MM.1S (cell line): Measurements from ENCODE around the gene SPPL3.

ENCODE experiments used
- DNase-seq: peaks from one replicate; pipeline ENCODE4 v3.0.0-alpha.2; 2015
- H2AFZ ChIP-seq: fragments of 300-600 bp; sonication (generic); 2 replicates; pipeline ENCODE4 v1.6.0; 2016; ENCODE audit warnings: antibody characterized with exemption, low read length
- H3F3A ChIP-seq: fragments of 300-600 bp; sonication (generic); 2 replicates; pipeline ENCODE4 v1.6.1; 2016; ENCODE audit warnings: mild to moderate bottlenecking, antibody characterized with exemption, low read length, moderate library complexity, mixed read lengths; ENCODE audit not compliant: insufficient read depth
- H3K27ac ChIP-seq: fragments of 300-600 bp; sonication (generic); 2 replicates; pipeline ENCODE4 v1.5.1; 2016; ENCODE audit warnings: mild to moderate bottlenecking, low read length
- H3K27me3 ChIP-seq: fragments of 300-600 bp; sonication (generic); replicated peaks from 2 replicates; pipeline ENCODE4 v1.6.0; 2016; ENCODE audit warnings: low read length; ENCODE audit not compliant: insufficient read depth
- H3K36me3 ChIP-seq: fragments of 300-600 bp; sonication (generic); replicated peaks from 2 replicates; pipeline ENCODE4 v1.6.1; 2016; ENCODE audit warnings: mild to moderate bottlenecking, low read length, mixed read lengths; ENCODE audit not compliant: insufficient read depth
- H3K4me1 ChIP-seq: fragments of 300-600 bp; sonication (generic); 2 replicates; pipeline ENCODE4 v1.6.1; 2016; ENCODE audit warnings: low read length, mixed read lengths
- H3K4me2 ChIP-seq: fragments of 300-600 bp; sonication (generic); 2 replicates; pipeline ENCODE4 v1.6.0; 2016; ENCODE audit warnings: low read depth, low read length
- H3K4me3 ChIP-seq: fragments of 300-600 bp; sonication (generic); 2 replicates; pipeline ENCODE4 v1.5.1; 2016; ENCODE audit warnings: low read length, mixed read lengths
- H3K79me2 ChIP-seq: fragments of 300-600 bp; sonication (generic); 2 replicates; pipeline ENCODE4 v1.6.1; 2016; ENCODE audit warnings: mixed run types, low read length, mixed read lengths
- H3K9ac ChIP-seq: fragments of 300-600 bp; sonication (generic); 2 replicates; pipeline ENCODE4 v1.6.1; 2016; ENCODE audit warnings: low read length, mixed read lengths
- H3K9me2 ChIP-seq: fragments of 300-600 bp; sonication (generic); replicated peaks from 2 replicates; pipeline ENCODE4 v1.6.1; 2016; ENCODE audit warnings: mild to moderate bottlenecking, low read length, mixed read lengths; ENCODE audit not compliant: insufficient read depth
- H3K9me3 ChIP-seq: fragments of 300-600 bp; sonication (generic); replicated peaks from 2 replicates; pipeline ENCODE4 v1.6.1; 2016; ENCODE audit warnings: mild to moderate bottlenecking, low read length, mixed read lengths; ENCODE audit not compliant: insufficient read depth
- H4K20me1 ChIP-seq: fragments of 300-600 bp; sonication (generic); 2 replicates; pipeline ENCODE4 v1.6.1; 2016; ENCODE audit warnings: mild to moderate bottlenecking, low read length, moderate library complexity, mixed read lengths; ENCODE audit not compliant: insufficient read depth
- EZH2 ChIP-seq: fragments of 300-600 bp; sonication (generic); optimal IDR thresholded peaks from 2 replicates; pipeline ENCODE3; 2017; ENCODE audit warnings: low read depth, mild to moderate bottlenecking, antibody characterized with exemption, low read length, mixed read lengths
- EZH2phosphoT487 ChIP-seq: fragments of 300-600 bp; sonication (generic); IDR thresholded peaks from 2 replicates; pipeline ENCODE4 v1.6.1; 2018; ENCODE audit warnings: antibody characterized with exemption, low read length
- TF ChIP-seq, protein P1 (sequence below): fragments of 300-600 bp; sonication (generic); IDR thresholded peaks from 2 replicates; pipeline ENCODE4 v1.5.1; 2016; ENCODE audit warnings: antibody characterized with exemption, low read length, mixed read lengths

SPPL3 gene

DNA sequence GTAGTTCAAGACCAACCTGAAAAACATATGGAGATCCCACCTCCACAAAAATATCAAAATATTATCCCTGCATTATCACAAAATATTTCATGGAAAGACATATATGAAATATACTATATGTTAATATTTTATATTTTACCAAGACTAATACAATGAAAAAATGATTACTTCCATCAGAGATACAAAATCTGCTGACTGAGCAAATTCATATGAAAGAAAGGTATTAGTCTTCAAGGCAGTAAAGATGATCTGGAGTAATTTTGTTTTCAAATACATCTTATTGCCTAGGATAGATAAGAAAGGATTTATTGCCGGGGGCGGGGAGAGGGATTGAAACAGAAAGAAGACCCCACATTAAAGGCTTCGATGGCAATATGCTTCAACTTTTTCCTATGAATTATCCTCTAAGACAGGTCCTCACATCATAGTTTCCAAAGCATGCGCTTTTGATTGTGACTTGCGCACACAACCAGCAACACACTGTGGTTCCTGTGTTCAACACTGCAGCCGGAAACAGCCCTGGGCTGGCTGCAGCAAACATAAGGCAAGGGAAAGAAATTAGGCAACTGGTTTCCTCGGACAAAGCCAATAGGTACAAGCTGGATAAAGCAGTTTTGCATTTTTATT, 83.2 kb downstream of the SPPL3 start:
- Histone ChIP-seq H3K9me3 (no peaks in the 10 kb centered on the region), H3K79me2 (peaks cover 68% of the 10 kb centered on the region), H3K4me3 (no peak overlapping the region), H3K9ac (no peak overlapping the region), H4K20me1 (no peaks in the 10 kb centered on the region), H2AFZ (no peak overlapping the region), H3K27ac (no peak overlapping the region), H3K27me3 (no peaks in the 10 kb centered on the region), H3K36me3 (no peaks in the 10 kb centered on the region), H3K4me2 (no peak overlapping the region), H3K9me2 (no peaks in the 10 kb centered on the region), H3K4me1 (no peaks in the 10 kb centered on the region), H3F3A (no peaks in the 10 kb centered on the region)
- DNase-seq = no peak
- TF ChIP-seq EZH2 (no peak), EZH2phosphoT487 (no peak)
- TF ChIP-seq, protein P1, sequence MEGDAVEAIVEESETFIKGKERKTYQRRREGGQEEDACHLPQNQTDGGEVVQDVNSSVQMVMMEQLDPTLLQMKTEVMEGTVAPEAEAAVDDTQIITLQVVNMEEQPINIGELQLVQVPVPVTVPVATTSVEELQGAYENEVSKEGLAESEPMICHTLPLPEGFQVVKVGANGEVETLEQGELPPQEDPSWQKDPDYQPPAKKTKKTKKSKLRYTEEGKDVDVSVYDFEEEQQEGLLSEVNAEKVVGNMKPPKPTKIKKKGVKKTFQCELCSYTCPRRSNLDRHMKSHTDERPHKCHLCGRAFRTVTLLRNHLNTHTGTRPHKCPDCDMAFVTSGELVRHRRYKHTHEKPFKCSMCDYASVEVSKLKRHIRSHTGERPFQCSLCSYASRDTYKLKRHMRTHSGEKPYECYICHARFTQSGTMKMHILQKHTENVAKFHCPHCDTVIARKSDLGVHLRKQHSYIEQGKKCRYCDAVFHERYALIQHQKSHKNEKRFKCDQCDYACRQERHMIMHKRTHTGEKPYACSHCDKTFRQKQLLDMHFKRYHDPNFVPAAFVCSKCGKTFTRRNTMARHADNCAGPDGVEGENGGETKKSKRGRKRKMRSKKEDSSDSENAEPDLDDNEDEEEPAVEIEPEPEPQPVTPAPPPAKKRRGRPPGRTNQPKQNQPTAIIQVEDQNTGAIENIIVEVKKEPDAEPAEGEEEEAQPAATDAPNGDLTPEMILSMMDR = no peak

- Histone ChIP-seq H3K4me3 (no peak overlapping the region), H2AFZ (no peak overlapping the region), H3K9ac (no peak overlapping the region), H3K27me3 (no peaks in the 10 kb centered on the region), H3F3A (no peaks in the 10 kb centered on the region), H3K79me2 (peaks cover 47% of the 10 kb centered on the region), H3K4me1 (no peaks in the 10 kb centered on the region), H3K9me3 (no peaks in the 10 kb centered on the region), H3K27ac (no peak overlapping the region), H3K36me3 (no peaks in the 10 kb centered on the region), H3K9me2 (no peaks in the 10 kb centered on the region), H4K20me1 (no peaks in the 10 kb centered on the region), H3K4me2 (no peak overlapping the region)
- no peak for DNase-seq
- TF ChIP-seq EZH2phosphoT487 (no peak), EZH2 (no peak)
- TF ChIP-seq, protein P1 = no peak
Observed at GRCh38 chr12:120818416-120818815, 85.7 kb downstream of the SPPL3 start.

DNA sequence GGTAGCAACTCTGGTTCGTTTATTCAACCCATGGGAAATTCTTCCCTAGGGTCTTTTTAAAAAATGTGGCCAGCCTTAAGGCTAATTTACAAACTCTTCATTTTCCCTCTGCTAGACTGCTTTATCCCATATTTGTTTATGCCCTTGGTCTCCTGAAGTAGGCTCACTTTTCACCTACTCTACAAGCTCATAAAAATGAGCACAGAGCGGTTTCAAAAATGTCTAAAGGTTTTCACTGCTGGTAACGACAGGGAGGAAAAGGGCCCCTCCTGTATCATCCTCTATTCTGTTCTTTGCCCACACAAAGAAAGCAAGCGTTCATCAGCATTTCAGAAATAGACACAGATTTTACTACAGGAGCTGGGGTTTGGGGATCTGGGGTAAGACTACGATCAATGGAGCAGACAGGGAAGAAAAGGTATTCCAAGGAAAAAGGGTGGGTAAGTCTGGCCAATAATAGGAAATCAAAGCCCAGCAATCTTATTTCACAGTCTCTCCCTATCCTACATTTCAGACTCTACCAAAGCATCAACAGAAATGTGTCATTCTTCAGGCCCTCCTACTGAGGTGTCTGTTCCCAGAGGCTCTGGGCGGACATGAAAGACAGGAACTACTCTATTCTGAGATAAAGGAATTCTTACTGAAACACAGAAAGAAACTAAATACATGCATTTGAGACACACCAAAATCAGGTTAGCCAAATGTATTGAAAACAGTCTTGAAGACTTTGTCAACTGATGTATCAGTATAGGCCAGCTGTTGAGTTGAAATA, 86.4 kb downstream of the SPPL3 start:
- H3K9me3 ChIP-seq = no peaks in the 10 kb centered on the region
- H3K4me3 ChIP-seq = no peak overlapping the region
- no peak overlapping the region for H2AFZ ChIP-seq
- no peaks in the 10 kb centered on the region for H3K27me3 ChIP-seq
- H3K36me3 ChIP-seq = no peaks in the 10 kb centered on the region
- TF ChIP-seq EZH2 = no peak
- TF ChIP-seq, protein P1 = no peak
- TF ChIP-seq EZH2phosphoT487 = no peak
- H3F3A ChIP-seq = no peaks in the 10 kb centered on the region
- no peak for DNase-seq
- H3K79me2 ChIP-seq = peaks cover 43% of the 10 kb centered on the region
- no peak overlapping the region for H3K9ac ChIP-seq
- no peaks in the 10 kb centered on the region for H4K20me1 ChIP-seq
- no peaks in the 10 kb centered on the region for H3K4me1 ChIP-seq
- no peak overlapping the region for H3K4me2 ChIP-seq
- no peak overlapping the region for H3K27ac ChIP-seq
- H3K9me2 ChIP-seq = no peaks in the 10 kb centered on the region
